SK-N-MC (cell line): Measurements from ENCODE around the gene VAT1L.

ENCODE experiments used
- DNase-seq: peaks from one replicate; pipeline ENCODE4 v3.0.0-alpha.2; 2011; ENCODE audit warnings: low read depth, low spot score
- H3K27ac ChIP-seq: fragments of 200-600 bp; sonication (generic); 2 replicates; pipeline ENCODE4 v1.5.1; 2016; ENCODE audit warnings: mixed run types
- H3K36me3 ChIP-seq: fragments of 200-600 bp; sonication (generic); 2 replicates; pipeline ENCODE4 v1.6.1; 2017; ENCODE audit warnings: antibody characterized with exemption, low read length, mixed read lengths; ENCODE audit not compliant: insufficient read depth
- H3K4me3 ChIP-seq: fragments of 200-600 bp; sonication (generic); 2 replicates; pipeline ENCODE4 v1.5.1; 2016
- H3K9ac ChIP-seq: fragments of 200-600 bp; sonication (generic); 2 replicates; pipeline ENCODE4 v1.8.0; 2017; ENCODE audit warnings: mixed run types, mixed read lengths; ENCODE audit not compliant: insufficient read length
- H3K9me3 ChIP-seq: fragments of 200-600 bp; sonication (generic); 2 replicates; pipeline ENCODE4 v1.6.1; 2017; ENCODE audit warnings: low read depth, mild to moderate bottlenecking, antibody characterized with exemption, low read length, moderate library complexity, mixed read lengths
- EZH2 ChIP-seq: fragments of 200-600 bp; sonication (generic); IDR thresholded peaks from one replicate; pipeline ENCODE4 v1.6.1; 2017; ENCODE audit warnings: antibody characterized with exemption
- FOXP2 ChIP-seq: optimal IDR thresholded peaks from 2 replicates; pipeline ENCODE3; 2011; ENCODE audit warnings: mild to moderate bottlenecking, moderate library complexity; ENCODE audit not compliant: insufficient read depth; ENCODE audit errors: extremely low read length, control extremely low read depth
- POLR2AphosphoS5 ChIP-seq: IDR thresholded peaks from 2 replicates; pipeline ENCODE4 v1.6.1; 2012; ENCODE audit warnings: mild to moderate bottlenecking, low read depth, low read length, borderline replicate concordance

The VAT1L gene

DNA sequence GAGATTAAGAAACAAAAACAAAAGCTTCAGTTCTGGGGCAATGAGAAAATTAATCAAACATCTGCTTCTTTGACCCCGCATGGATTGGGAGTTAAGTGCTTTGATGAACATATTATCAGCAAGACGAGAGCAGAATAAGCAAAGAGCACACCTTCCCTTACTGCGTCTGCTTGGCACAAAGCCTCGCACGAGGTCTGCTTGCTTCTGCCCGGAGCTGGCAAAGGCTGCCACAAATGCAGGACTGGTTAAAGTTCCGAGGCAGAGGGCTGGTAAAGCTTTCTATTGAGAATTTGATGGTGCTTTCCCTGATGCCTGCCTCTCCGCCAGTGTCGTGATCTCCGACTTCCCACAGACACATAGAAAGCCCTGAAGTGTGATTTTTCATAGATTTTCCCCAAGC is 17.0 kb downstream of the VAT1L start:
- Histone ChIP-seq H3K27ac (no peak overlapping the region), H3K4me3 (no peak overlapping the region), H3K36me3 (no peaks in the 10 kb centered on the region), H3K9ac (no peak overlapping the region), H3K9me3 (no peaks in the 10 kb centered on the region)
- no peak for DNase-seq
- TF ChIP-seq POLR2AphosphoS5 (no peak), EZH2 (no peak)

GRCh38 chr16:77807021-77807420 is 18.7 kb downstream of the VAT1L start:
- TF ChIP-seq FOXP2 = no peak
- no peak for TF ChIP-seq POLR2AphosphoS5
- TF ChIP-seq EZH2 = no peak
- Histone ChIP-seq H3K27ac (no peak overlapping the region), H3K9me3 (no peaks in the 10 kb centered on the region), H3K9ac (no peak overlapping the region), H3K36me3 (no peaks in the 10 kb centered on the region), H3K4me3 (no peak overlapping the region)
- DNase-seq = no peak

DNA sequence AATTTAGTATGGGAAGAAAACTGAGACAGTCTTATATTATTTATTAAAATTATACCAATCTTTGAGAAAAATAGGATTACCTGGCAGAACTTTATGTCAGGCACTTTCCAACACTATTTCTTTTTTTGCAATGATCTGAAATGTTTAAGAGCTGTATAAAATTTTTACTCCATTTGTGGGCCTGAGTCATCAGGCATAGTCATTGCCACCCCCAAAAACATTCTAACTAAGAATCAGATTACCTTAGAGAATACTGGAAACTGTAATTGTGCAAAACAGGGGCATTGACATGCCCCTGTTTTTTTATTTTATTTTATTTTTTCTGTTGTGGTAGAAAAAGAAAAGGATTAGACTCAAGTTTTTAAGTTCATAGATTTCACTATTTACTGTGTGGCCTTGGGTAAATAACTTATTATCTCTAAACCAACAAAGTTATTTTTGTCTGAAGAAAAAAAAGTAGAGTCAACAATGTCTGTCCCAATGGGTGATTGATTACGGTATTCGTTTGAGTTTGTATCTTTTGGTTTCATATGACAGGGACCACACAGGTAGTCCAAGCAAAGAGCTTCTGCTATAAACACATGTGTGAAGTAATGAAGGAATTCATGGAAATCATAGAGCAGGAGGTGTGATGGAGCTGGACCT is 24.6 kb downstream of the VAT1L start:
- no peak for TF ChIP-seq POLR2AphosphoS5
- TF ChIP-seq FOXP2 = no peak
- TF ChIP-seq EZH2 = no peak
- no peak overlapping the region for H3K9ac ChIP-seq
- no peak for DNase-seq
- no peaks in the 10 kb centered on the region for H3K36me3 ChIP-seq
- no peaks in the 10 kb centered on the region for H3K9me3 ChIP-seq
- no peak overlapping the region for H3K27ac ChIP-seq
- no peak overlapping the region for H3K4me3 ChIP-seq

DNA sequence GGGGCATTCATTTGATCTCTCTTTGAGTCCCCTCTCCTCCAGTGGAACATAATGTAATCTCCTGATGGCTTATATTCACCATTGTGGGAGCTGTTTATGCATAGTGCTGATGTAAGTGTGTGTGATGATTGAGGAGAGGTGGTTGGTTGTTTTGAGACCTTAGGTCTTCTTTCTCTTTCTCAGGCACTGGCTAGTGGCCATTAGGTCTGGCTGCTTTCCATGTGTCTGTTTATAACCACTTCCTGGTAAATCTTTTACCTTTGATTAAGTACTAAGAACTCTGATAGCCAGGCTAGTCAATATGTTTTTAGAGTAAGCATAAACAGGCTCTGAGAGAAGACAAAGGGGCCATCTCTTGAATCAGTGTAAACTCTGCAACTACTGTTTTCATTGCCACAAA is 27.9 kb downstream of the VAT1L start:
- TF ChIP-seq FOXP2 = no peak
- TF ChIP-seq EZH2 = no peak
- TF ChIP-seq POLR2AphosphoS5 = no peak
- H3K9me3 ChIP-seq = no peaks in the 10 kb centered on the region
- DNase-seq = no peak

DNA sequence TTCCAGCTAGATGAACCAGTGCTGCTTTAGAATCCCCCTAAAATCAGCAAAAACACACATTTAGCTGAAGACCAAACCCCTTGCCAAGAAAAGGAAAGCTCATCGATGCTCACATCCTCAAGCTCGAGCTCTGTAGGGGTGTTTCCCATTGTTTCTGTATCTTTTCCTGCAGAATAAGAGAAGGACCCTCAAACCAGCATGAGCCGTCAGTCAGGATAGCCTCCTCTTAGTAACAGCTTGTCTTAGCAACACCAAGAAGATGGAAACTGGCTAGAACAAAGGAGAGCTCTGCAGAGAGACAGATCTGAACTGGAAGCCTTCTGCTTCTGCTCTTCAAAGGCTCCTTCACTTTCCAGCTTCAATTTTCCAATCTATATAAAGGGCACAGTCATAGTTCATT is 32.0 kb downstream of the VAT1L start:
- Histone ChIP-seq H3K36me3 (no peaks in the 10 kb centered on the region), H3K9ac (no peak overlapping the region), H3K27ac (no peak overlapping the region), H3K9me3 (no peaks in the 10 kb centered on the region), H3K4me3 (no peak overlapping the region)
- TF ChIP-seq POLR2AphosphoS5 (no peak), FOXP2 (no peak), EZH2 (no peak)
- DNase-seq = no peak

More for the DNA sequence above, 27.9 kb downstream of the VAT1L start:
- no peaks in the 10 kb centered on the region for H3K36me3 ChIP-seq
- H3K27ac ChIP-seq = no peak overlapping the region
- H3K4me3 ChIP-seq = no peak overlapping the region
- H3K9ac ChIP-seq = no peak overlapping the region

GRCh38 chr16:77822661-77823060 is 34.3 kb downstream of the VAT1L start:
- Histone ChIP-seq H3K4me3 (no peak overlapping the region), H3K27ac (no peak overlapping the region), H3K9me3 (no peaks in the 10 kb centered on the region), H3K9ac (no peak overlapping the region), H3K36me3 (no peaks in the 10 kb centered on the region)
- TF ChIP-seq POLR2AphosphoS5 (no peak), FOXP2 (no peak), EZH2 (no peak)
- DNase-seq = no peak

DNA sequence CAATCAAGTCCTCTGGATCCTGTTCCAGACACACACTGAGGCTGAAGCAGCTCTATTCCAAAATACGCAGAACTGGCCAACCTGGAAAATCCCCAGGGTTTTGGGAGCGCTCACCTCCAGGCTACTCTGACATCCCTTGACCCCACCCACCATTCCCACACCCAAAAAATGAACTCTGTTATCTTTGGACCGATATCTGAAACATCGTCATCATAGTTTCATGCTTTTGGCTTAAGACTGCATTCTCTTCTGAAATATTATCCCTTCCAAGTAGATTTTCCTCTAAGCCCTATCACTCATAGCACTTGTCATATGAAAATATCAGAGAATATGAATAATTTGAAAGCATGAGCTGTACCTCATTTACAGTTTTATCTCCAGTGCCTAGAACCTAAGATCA is 34.7 kb downstream of the VAT1L start:
- H3K9me3 ChIP-seq = no peaks in the 10 kb centered on the region
- no peak overlapping the region for H3K27ac ChIP-seq
- no peaks in the 10 kb centered on the region for H3K36me3 ChIP-seq
- no peak overlapping the region for H3K4me3 ChIP-seq
- TF ChIP-seq FOXP2 = no peak
- no peak for TF ChIP-seq EZH2
- TF ChIP-seq POLR2AphosphoS5 = no peak
- no peak for DNase-seq
- H3K9ac ChIP-seq = no peak overlapping the region

DNA sequence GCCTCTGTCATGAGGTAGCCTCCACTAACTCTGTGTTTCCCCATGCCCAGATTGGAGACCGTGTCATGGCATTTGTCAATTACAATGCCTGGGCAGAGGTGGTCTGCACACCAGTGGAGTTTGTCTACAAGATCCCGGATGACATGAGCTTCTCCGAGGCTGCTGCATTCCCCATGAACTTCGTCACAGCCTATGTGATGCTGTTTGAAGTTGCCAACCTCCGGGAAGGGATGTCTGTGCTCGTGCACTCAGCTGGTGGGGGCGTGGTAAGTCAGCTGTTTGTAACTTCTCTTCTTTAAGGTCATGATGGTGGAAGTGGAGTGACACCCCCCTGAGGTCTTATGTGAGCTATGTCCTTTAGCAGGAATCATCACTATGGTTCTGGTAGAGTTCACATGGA is 36.8 kb downstream of the VAT1L start:
- no peaks in the 10 kb centered on the region for H3K9me3 ChIP-seq
- H3K27ac ChIP-seq = no peak overlapping the region
- TF ChIP-seq EZH2 (no peak), POLR2AphosphoS5 (no peak), FOXP2 (no peak)
- no peak for DNase-seq
- H3K36me3 ChIP-seq = no peaks in the 10 kb centered on the region
- no peak overlapping the region for H3K4me3 ChIP-seq
- no peak overlapping the region for H3K9ac ChIP-seq

DNA sequence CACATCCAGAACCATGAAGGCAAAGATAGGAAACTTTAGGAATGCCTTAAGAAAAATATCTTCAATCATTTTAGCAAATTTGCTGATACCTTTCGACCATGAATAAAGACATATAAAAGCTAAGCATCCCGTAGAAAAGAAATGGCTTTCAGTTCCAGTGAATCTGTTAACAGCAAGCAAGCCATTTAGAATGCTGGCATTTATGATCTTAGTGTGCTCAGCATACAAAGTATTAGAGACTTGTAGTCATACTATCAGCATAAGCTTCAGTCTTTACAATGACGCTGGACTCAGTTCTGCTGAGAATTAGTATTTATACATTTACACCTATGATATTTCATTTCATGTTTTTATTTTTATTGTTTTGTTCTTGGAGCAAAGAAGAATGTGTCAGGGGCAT is 38.7 kb downstream of the VAT1L start:
- H3K27ac ChIP-seq = no peak overlapping the region
- no peak for DNase-seq
- no peak overlapping the region for H3K4me3 ChIP-seq
- TF ChIP-seq FOXP2 (no peak), EZH2 (no peak), POLR2AphosphoS5 (no peak)
- no peaks in the 10 kb centered on the region for H3K36me3 ChIP-seq
- no peaks in the 10 kb centered on the region for H3K9me3 ChIP-seq
- H3K9ac ChIP-seq = no peak overlapping the region
